NCI-H446 (cell line): Measurements from ENCODE around the gene HES5.
"Not testable (repeated sequence)": the region's sequence is repeated elsewhere in the genome, so short reads cannot be mapped to it uniquely, and the experiment has no call there.

Source experiments
- DNase-seq, 2 experiments: peaks; one replicate each; lab custom pipeline; 2025; lab: John Stamatoyannopoulos, UW

HES5 gene, protein sequence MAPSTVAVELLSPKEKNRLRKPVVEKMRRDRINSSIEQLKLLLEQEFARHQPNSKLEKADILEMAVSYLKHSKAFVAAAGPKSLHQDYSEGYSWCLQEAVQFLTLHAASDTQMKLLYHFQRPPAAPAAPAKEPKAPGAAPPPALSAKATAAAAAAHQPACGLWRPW

DNA sequence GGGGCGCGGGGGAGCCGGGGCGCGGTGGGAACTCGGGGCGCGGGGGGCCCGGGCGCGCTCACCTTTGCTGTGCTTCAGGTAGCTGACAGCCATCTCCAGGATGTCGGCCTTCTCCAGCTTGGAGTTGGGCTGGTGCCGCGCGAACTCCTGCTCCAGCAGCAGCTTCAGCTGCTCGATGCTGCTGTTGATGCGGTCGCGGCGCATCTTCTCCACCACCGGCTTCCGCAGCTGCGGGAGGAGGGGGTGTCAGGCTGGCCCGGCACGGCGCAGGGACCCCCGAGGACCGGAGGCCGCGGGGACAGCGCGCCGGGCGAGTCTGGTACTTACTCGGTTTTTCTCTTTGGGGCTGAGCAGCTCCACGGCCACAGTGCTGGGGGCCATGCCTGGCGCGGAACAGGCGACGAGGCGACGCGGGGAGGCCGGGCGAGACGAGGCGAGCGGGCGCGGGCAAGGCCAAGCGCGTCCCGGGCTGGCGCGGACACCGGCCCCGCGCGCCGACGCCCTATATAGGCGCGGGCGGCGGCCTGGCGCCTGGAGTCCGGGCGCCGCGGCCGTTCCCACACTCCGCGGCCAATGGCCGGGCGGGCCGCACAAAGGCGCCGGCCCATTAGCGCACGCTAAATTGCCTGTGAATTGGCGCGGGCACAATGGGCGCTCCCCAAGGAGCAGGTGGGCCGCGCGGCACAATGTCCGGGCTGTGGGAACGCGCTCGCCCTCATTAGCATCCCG is at the start of gene HES5:
Gene HES5, minus strand, starts transcription at position 480 of the 729 bp plus-strand sequence. Its CDS starts 99 bp downstream, at position 381.
- no peak for DNase-seq

DNA sequence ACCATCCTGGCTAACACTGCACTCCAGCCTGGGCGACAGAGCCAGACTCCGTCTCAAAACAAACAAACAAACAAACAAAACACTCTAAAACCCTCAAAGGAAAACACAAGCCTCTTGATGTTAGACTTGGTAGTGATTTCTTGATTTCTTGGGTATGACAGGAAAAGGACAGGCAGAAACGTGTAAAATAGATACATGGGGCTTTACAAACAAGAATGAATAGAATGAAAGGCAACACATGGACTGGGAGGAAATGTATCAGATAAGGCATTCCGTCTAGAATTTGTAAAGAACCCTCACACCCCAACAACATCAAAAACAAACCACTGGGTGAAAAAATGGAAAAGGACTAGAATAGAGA is 48.7 kb upstream of the HES5 start:
- DNase-seq = no peak

DNA sequence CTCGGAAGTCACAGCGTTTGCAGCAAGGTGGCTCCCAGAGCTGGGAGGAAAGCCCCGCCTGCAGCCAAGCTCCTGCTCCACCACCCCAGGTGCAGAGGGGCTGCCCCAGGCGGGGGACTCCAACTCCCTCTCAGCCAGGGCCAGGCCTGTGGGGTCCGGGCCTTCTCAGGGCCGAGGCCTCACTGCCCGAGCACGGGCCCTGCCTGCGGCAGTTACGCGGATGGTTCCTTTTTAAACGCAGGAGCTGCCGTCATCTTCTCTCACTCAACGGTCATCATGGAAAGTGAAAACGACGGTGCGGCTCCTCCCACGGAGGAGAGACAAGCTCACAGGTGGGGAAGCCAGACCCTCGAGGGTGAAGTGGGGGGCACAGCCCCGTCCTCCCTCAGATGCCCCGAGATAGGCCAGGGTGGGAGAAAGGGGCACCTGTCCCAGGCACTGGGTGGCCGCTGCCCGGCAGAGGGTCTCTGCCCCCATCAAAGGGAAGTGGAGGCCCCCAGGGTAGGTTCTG is 47.6 kb upstream of the HES5 start:
- DNase-seq = not testable (repeated sequence)

DNA sequence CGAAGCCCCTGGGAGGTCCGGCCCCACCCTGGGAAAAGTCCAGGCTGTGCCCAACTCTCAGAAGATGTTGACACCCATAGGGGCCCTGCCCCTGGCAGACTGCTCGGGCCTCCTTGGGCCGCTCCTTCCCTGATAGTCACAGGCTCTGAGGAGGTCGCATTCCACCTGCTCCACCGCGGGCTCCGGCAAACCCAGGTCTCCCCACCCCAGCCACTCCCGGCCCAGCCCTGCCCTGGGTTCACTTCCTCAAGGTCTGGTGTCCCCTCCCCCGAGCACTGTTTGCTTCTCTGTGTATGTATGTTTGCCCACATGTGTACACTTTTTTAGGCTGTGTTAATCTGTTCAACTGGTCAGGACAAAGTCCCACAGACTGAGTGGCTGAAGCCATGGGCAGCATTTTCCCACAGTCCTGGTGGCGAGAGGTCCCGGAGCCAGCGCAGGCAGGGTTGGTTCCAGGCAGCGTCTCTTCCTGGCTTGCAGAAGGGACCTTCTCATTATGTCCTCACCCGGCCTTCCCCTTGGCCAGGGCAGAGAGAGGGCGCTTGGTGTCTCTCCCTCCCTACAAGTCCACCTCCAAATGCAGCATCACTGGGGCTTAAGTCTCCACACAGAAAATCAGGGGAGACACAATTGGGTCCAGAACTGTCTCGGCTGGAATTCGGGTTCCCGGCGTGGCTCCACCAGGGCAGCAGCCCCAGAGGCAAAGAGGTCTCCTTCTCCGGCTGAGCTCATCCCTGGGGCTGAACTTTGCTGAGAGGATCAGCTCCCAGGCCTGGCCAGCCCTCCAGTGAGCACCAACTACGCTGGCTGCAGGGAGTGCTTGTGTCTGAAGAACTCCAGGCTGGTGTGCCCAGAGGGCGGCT is 46.0 kb upstream of the HES5 start:
- no peak for DNase-seq

DNA sequence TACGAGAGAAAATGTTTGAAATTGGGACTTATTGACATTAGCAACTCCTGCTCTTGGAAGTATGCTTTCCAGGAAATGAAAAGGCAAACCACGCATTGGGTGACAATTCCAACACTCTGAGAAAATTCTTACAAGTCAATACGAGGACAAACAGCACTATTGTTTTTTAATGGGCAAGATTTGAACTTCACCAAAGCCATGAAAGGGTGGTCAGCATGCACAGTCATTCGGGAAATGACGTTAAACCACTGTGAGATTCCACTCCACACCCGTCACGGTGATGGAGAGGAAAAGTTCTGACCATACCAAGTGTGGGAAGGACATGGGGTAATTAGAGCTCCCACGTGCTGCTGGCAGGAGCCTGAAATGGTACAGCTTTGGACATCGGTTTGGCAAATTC is 44.3 kb upstream of the HES5 start:
- DNase-seq = no peak

DNA sequence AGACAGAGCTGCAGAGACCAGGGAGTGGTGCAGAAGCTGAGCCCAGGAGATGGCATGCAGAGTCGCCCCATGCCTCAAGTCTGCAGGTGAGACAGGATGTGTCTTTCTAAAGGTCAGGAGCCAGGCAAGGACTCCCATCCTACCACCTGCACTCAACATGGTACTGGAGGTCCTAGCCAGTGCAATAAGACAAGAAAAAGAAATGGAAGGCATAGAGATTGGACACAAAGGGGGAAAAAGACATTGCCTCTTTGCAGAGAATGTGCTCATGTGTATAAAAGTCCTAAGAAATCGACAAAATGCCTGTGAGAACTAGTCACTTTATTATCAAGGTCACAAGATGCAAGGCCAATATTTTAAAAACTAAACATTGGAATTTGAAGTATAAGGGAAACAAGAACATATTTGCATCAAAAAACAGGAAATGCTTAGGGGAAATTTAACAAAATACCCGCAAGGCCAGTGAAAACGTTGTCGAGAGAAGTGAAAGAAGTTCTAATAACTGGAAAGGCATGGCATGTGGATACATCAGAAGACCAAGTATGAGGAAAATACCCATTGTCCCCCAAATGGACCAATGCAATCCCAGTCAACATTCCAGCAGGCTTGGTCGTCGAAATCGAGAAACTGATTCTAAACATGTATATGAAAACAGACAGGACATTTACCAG is 43.3 kb upstream of the HES5 start:
- DNase-seq = no peak

DNA sequence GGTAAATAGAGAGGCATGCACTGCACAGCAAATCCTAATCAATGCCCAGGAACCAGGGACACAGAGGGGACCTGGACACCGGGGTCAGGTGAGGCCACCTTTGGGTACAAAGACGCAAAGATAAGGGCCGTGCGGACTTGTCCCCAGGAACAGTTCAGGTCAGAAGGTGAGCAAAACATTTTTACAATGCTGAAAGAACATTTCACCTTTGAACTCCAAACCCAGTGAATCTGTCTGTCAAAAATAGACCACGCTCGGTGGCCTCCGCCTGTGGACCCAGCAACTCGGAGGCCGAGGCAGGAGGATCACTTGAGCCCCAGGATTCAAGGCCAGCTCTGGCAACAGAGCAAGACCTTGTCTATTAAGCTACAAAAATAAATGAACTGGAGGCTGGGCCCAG is 41.3 kb upstream of the HES5 start:
- no peak for DNase-seq

DNA sequence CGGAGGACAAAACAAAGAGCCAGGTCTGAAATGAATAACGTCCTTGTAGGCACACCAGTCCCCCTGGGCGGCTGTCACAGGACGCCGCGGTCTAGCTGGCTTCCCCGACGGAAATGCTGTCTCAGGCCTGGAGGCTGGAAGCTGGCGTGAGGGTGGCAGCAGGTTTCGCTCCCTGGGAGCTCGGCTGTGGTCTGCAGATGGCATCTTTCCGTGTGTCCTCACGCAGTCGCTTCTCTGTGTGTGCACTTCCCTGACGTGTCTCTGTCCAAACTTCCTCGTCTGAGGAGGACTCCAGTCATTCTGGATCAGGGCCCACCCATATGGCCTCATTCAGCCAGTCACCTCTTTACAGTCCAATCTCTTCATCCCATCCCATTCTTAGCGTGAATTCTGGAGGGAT is 40.3 kb upstream of the HES5 start:
- no peak for DNase-seq

DNA sequence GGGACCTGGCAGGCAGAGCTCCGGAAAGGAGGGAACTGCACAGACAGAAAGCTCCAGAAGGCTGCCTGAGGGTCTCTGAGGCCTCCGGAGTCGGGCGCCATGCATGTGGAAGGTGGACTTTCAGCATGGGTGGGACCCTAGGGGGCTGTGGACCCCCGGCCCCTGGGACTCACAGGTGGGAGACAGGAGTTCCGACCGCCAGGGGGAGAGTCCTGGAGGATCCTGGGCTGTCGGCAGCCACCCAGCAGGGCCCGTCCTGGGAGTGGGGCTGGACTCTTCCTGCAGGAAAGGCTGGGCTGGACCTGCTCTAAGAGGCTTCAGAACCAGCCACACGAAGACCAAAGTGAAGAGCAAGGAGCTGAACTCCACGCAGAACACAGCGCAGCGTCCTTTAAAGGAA is 39.6 kb upstream of the HES5 start:
- not testable (repeated sequence) for DNase-seq

DNA sequence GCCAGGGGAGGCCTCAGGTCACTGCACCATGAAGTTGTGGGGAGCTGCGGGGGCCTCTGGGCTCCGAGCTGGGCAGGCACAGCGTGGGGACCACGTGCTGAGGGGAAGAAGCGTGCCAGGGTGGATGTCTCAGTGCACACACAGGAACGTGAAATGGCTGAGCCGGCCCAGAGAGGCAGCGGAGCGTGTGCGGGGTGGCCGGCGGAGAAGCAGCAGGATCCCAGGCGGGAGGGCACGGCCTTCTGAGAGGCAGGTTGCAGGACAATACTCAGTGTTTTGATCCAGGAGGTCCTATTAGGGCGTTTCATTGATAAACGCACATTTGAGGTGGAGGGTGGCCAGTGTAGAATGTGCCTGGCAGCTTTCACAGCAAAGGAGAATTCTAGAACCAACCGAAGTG is 39.0 kb upstream of the HES5 start:
- no peak for DNase-seq

DNA sequence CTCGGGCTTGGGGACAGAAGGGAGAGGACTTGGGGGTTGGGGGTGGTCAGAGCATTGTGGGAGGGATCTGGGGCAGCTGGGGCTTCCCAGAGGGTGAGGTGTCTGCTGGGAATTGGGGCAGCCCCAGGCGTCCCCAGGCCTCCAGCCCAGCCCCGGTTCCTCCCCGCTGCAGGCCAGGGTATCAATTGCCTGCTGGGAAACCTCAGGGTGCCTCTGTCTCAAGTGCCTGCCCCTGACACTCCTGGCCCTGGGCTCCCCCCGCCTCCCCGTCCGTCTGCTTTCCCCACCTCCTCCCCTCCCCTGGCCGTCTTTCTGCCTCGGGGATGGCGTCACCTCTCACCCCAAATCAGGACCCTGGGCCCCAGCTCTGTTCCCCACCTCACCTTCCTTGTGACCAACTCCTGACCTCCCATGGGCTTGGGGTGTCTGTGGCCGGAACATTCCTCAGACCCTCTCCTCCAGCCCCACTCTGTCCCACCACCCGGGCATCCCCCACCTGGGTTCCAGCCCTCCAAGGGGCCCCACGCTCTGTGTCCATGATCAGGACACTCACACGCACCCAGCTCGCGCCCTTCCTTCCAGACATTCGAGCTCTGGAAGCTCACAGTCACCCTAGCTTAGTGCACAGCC is 38.2 kb upstream of the HES5 start:
- DNase-seq = not testable (repeated sequence)

DNA sequence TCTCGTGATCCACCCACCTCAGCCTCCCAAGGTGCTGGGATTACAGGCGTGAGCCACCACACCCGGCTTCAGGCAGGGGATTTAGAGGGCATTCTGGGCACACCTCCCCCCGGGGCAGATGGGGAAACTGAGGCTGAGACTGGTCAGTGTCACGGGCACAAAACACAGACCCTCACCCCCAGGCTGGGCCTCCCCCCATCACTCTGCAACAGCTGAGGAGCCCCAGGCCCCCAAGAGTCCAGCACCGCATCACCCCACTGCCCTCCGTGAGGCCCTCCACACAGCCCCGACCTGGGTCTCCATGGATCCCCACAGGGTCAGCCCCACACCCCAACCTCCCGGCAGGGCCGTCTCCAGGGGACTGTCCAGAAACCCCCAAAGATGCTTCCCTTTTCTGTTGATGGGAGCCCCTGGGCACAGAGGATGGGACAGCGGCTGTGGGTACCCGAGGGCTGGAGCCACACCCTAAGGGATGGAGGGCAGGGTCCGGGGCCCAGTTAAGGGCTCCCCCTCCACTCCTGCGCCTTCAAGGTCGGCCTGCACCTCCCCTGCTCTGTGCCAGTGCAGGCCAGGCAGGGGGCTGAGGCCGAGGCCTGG is 37.1 kb upstream of the HES5 start:
- no peak for DNase-seq

DNA sequence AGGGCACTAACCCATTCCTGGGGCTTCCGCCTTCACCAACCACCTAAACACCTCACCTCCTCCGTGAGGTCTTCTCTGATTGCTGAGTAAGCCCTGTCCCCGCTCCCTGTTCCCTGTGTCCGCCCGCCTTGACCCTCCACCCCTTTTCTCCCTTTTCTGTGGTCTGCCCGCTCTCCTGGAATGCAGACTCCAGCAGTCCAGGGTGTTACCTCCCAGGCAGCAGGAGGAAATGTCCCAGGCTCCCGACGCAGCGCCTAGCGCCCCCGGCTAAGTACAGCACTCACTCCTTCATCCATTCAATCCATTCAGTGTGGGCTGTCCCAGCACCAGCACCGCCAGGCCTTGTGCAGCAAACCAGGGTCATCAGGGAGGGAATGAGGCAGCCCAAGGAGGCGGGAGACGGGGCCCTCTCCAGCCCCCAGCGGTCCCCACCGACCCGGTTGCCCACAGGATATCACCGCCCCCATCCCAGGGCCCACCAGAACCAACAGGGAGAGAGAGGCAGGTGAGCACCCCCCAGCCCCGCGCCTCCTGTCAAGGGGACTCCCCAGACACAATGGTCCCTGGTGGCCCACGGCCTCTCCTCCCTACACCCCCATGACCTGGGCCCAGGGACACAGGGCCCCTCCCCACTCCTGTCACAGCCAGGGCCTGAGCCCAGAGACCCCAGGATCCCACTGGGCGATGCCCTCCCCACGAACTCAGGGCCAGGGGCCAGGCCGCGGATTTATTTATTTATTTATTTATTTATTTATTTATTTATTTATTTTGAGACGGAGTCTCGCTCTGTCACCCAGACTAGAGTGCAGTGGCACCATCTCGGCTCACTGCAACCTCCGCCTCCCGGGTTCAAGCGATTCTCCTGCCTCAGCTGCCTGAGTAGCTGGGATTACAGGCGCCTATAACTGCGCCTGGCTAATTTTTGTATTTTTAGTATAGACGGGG is 36.3 kb upstream of the HES5 start:
- DNase-seq = no peak

DNA sequence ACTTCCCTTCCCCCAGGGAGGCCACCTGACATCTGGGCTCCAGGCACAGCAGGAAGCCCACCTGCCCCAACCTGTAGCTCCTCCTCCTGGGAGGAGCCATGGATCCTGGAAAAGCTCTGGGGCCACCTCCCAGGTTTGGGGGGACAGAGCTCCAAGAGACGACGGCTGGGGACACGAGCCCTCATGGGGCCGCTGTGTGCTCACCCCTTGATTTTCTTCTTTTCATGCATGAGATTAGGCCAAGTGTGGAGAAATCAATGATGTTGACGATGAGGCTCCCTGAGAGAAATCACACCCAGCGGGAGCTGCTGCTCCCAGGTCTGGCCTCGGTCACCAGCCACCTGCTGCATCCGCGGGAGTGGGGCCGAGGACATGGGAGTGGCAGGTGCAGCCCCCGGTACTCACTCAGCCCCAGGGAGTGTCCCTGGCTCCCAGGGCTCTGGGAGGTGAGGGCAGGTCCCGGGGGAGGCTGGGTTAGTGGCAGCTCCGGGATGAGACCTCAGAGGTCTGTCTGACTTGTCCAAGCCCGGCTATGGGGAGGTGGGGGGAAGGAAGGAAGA is 34.8 kb upstream of the HES5 start:
- DNase-seq = no peak

DNA sequence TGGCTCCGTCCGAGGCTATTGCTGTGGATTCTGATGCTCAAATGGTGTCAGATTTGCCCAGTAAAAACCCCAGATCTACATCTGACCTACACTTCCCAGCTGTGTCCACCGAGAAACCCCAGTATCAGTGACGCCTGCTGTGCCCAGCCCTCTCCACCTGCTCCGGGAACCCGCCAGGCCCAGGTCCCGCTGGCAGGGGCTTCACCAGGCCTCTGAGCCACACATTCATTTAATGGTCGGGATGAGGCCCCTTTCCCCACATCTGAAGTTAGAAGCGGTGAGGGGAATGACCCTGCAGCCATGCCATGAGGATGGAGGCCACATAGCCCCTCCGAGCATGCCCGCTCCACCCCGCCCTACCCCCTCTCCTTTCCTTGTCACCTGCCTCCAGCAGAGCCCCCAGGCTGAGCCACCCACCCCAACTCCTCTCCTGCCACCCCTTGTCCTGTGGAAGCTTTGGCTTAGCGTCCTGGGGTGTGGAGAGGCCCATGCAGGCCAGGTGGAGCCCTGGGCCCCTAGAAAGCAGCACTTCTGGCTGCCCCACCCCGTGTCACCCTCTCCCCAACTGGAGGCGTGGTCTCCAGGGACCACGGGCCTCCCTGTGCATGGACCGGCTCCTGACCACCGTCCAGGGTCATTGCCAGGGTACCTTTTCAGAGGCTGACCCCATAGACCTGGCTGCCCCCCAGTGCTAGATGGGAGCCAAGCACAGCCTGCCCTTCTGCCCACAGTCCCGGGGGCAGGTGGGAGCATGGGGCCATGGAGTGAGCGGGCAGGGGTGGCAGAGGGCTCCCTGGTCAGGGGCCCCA is 34.1 kb upstream of the HES5 start:
- no peak for DNase-seq

DNA sequence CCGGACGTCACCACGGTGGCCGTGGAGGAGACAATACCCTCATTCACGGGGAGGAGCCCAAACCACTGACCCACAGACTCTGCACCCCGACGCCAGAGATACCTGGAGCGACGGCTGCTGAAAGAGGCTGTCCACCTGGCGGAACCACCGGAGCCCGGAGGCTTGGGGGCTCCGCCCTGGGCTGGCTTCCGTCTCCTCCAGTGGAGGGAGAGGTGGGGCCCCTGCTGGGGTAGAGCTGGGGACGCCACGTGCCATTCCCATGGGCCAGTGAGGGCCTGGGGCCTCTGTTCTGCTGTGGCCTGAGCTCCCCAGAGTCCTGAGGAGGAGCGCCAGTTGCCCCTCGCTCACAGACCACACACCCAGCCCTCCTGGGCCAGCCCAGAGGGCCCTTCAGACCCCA is 33.1 kb upstream of the HES5 start:
- no peak for DNase-seq

DNA sequence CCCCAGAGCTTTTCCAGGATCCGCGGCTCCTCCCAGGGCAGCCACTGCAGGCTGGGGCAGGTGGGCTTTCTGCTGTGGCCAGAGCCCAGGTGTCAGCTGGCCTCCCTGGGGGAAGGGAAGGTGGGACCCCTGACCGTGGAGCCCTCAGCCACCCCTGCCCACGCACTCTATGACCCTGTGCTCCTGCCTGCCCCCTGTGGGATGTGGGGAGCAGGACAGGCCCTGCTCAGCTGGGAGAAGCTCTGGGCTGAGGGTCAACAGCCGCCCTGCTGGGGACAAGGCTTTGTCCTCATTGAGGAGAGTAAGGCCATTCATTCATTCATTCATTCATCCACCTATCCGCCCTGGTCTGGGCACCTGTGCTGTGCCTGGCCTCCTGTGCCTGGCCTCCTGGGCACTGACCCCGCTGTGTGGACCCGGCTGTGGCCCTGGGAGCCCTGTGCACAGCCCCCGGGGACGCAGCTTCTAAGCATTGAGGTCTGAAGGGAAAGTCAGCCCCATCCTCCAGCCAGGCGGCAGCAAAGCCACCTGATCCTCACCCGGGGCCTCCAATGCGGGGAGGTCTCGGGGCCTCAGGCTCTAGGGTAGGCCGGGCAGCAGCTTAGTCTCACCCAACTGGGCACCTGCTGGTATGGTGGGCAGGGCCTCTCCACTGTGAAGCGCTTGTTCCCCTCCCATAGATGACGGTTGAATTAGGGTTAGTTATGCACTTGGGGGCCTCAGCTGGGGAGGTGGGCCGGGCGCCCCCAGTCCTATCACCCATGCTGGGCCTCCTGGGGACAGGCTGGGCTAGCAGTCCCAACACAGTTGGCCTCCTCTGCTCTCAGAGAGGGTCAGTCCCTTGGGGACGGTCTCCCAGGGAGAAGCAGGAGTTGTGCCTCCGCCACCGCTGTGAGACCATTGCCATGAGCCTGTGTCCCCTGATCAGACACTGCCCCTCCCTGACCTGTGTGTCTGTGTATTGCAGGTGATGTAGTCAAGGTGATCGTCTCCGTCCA is 32.1 kb upstream of the HES5 start:
- no peak for DNase-seq

DNA sequence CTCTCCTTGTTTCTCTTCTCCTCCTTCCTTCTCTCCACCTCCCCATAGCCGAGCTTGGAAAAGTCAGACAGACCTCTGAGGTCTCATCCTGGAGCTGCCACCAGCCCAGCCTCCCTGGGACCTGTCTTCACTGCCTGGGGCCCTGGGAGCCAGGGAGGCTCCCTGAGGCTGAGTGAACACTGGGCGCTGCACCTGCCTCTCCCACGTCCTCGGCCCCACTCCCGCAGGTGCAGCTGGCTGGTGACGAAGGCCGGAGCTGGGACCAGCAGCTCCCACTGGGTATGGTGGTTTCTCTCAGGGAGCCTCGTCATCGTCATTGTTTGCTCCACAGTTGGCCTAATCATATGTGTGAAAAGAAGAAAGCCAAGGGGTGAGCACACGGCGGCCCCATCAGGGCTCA is 31.4 kb upstream of the HES5 start:
- no peak for DNase-seq
